Measurements from ENCODE around the gene SLC27A6.

The SLC27A6 gene

GRCh38 chr5:129074903-129075302, 109.6 kb downstream of the SLC27A6 start:
- no peaks in the 10 kb centered on the region for H3K9me3 ChIP-seq (ENCODE audit: control insufficient read depth, insufficient read depth, low read depth, low read length)
- no peak for TF ChIP-seq ZNF398 (tag by site-specific recombination; IDR thresholded peaks at IDR 0.05)
- TF ChIP-seq ZNF341 (tag by site-specific recombination; IDR thresholded peaks at IDR 0.05; ENCODE audit: low read depth), result no peak
- no peak for TF ChIP-seq ZNF37A (tag by site-specific recombination; IDR thresholded peaks at IDR 0.05)
- no peak for TF ChIP-seq ZNF560 (tag by site-specific recombination; IDR thresholded peaks at IDR 0.05; ENCODE audit: borderline replicate concordance)
- no peak for TF ChIP-seq ZBTB17 (tag by site-specific recombination; IDR thresholded peaks at IDR 0.05)
- no peak for TF ChIP-seq SP2 (tag by site-specific recombination; IDR thresholded peaks at IDR 0.05)
- no peak for TF ChIP-seq ZNF544 (tag by site-specific recombination; IDR thresholded peaks at IDR 0.05)
- no peak for TF ChIP-seq ZNF529 (tag by site-specific recombination; IDR thresholded peaks at IDR 0.05; ENCODE audit: insufficient replicate concordance)
- no peak for TF ChIP-seq ZNF768 (tag by site-specific recombination; IDR thresholded peaks at IDR 0.05)
- no peak for TF ChIP-seq ZNF837 (tag by site-specific recombination; IDR thresholded peaks at IDR 0.05)
- no peak for TF ChIP-seq ZNF791 (tag by site-specific recombination; IDR thresholded peaks at IDR 0.05)
- no peak for TF ChIP-seq ZXDB (tag by site-specific recombination; IDR thresholded peaks at IDR 0.05)
- no peak for TF ChIP-seq SALL2 (tag by site-specific recombination; IDR thresholded peaks at IDR 0.05; ENCODE audit: borderline replicate concordance)
- no peak for TF ChIP-seq ZSCAN16 (tag by site-specific recombination; IDR thresholded peaks at IDR 0.05)
- TF ChIP-seq ZNF660 (tag by site-specific recombination; IDR thresholded peaks at IDR 0.05), result no peak
- TF ChIP-seq ZNF530 (tag by site-specific recombination; IDR thresholded peaks at IDR 0.05; ENCODE audit: low read depth), result no peak
- TF ChIP-seq, protein P1, sequence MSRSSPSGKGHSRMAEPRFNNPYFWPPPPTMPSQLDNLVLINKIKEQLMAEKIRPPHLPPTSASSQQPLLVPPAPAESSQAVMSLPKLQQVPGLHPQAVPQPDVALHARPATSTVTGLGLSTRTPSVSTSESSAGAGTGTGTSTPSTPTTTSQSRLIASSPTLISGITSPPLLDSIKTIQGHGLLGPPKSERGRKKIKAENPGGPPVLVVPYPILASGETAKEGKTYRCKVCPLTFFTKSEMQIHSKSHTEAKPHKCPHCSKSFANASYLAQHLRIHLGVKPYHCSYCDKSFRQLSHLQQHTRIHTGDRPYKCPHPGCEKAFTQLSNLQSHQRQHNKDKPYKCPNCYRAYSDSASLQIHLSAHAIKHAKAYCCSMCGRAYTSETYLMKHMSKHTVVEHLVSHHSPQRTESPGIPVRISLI (tag by site-specific recombination; IDR thresholded peaks at IDR 0.05), result no peak
- no peaks in the 10 kb centered on the region for H3K36me3 ChIP-seq (ENCODE audit: control insufficient read depth in 2 of 2, insufficient read depth in 1 of 2, low read length in 2 of 2)
- H3K4me1 ChIP-seq (ENCODE audit: control insufficient read depth, insufficient read depth, low read length), result peaks cover 10% of the 10 kb centered on the region; the same call in 1 of the 2 replicates
- POLR2A ChIA-PET, result no interaction called here
- no peak overlapping the region for H3K4me3 ChIP-seq (ENCODE audit: low read depth, low read length)
- no peak overlapping the region for H3K27ac ChIP-seq (ENCODE audit: extremely low read depth, low read depth, low read length)
- CTCF ChIA-PET, result no interaction called here

DNA sequence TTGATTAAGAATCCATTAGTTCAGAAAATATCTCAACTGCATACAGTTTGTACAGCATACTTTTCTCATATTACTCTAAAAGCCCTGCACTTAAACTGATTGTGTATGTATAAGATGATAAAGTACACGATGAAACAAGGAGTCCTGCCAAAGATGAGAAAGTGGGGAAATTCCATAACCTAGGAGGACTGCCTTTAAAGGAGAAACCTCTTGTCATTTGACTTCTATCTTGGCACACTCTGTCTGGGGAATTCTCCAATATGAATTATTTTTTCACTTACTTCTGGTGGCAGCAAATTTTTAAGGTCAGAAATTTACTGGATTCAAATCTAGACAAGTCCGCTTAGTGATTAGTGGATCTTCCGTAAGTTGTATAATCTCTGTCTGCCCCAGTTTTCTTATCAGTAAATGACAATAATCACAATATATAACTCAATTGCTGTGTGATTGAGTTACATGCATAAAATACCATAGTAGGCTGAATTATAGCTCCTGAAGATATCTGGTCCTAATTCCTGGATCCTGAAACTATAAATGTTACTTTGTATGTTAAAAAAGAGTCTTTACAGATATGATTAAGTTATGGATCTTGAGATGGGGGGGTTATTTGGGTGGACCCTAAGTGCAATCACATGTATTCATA, 112.3 kb downstream of the SLC27A6 start:
- ChIA-PET CTCF (no interaction called here), POLR2A (no interaction called here)
- Histone ChIP-seq H3K4me1 (ENCODE audit: control insufficient read depth, insufficient read depth, low read length) (peaks cover 10% of the 10 kb centered on the region; the same call in 1 of the 2 replicates), H3K9me3 (ENCODE audit: control insufficient read depth, insufficient read depth, low read depth, low read length) (no peaks in the 10 kb centered on the region), H3K36me3 (ENCODE audit: control insufficient read depth in 2 of 2, insufficient read depth in 1 of 2, low read length in 2 of 2) (no peaks in the 10 kb centered on the region), H3K4me3 (ENCODE audit: low read depth, low read length) (no peak overlapping the region), H3K27ac (ENCODE audit: extremely low read depth, low read depth, low read length) (no peak overlapping the region)
- TF ChIP-seq ZFHX2 (tag by site-specific recombination; conservative IDR thresholded peaks at IDR 0.05), result no peak
- TF ChIP-seq OVOL3 (tag by site-specific recombination; IDR thresholded peaks at IDR 0.05), result no peak
- no peak for TF ChIP-seq YY2 (tag by site-specific recombination; IDR thresholded peaks at IDR 0.05)
- no peak for TF ChIP-seq ZNF707 (tag by site-specific recombination; IDR thresholded peaks at IDR 0.05)
- TF ChIP-seq, protein P1 (tag by site-specific recombination; IDR thresholded peaks at IDR 0.05), result no peak
- TF ChIP-seq ZNF544 (tag by site-specific recombination; IDR thresholded peaks at IDR 0.05), result no peak
- TF ChIP-seq, protein P2, sequence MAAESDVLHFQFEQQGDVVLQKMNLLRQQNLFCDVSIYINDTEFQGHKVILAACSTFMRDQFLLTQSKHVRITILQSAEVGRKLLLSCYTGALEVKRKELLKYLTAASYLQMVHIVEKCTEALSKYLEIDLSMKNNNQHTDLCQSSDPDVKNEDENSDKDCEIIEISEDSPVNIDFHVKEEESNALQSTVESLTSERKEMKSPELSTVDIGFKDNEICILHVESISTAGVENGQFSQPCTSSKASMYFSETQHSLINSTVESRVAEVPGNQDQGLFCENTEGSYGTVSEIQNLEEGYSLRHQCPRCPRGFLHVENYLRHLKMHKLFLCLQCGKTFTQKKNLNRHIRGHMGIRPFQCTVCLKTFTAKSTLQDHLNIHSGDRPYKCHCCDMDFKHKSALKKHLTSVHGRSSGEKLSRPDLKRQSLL (tag by site-specific recombination; IDR thresholded peaks at IDR 0.05), result no peak
- TF ChIP-seq ZBTB20 (tag by site-specific recombination; IDR thresholded peaks at IDR 0.05), result no peak
- no peak for TF ChIP-seq ZNF391 (tag by site-specific recombination; IDR thresholded peaks at IDR 0.05; ENCODE audit: borderline replicate concordance, low read depth)
- TF ChIP-seq ZBTB26 (tag by site-specific recombination; optimal IDR thresholded peaks at IDR 0.05), result no peak
- TF ChIP-seq ZNF521 (tag by site-specific recombination; IDR thresholded peaks at IDR 0.05), result no peak
- no peak for TF ChIP-seq ZNF585B (tag by site-specific recombination; IDR thresholded peaks at IDR 0.05)
- no peak for TF ChIP-seq ZNF837 (tag by site-specific recombination; IDR thresholded peaks at IDR 0.05)
- no peak for TF ChIP-seq AEBP2 (tag by site-specific recombination; IDR thresholded peaks at IDR 0.05; ENCODE audit: borderline replicate concordance)

All from HEK293 (cell line).